Adipocyte (in vitro differentiated cells): Measurements from ENCODE around the gene SLCO2A1.

Experiments
- DNase-seq: peaks from one replicate; pipeline ENCODE4 v3.0.0-alpha.2; 2015; ENCODE audit warnings: low read depth
- H3K27me3 ChIP-seq: replicated peaks from 2 replicates; pipeline ENCODE4 v1.7.0; 2013; ENCODE audit warnings: mild to moderate bottlenecking, low read length, moderate library complexity; ENCODE audit not compliant: control insufficient read depth, insufficient read depth
- H3K36me3 ChIP-seq: 2 replicates; pipeline ENCODE4 v1.7.0; 2013; ENCODE audit warnings: low read length, mild to moderate bottlenecking, moderate library complexity; ENCODE audit not compliant: control insufficient read depth, insufficient read depth, severe bottlenecking
- H3K4me1 ChIP-seq: 2 replicates; pipeline ENCODE4 v1.7.0; 2013; ENCODE audit warnings: mild to moderate bottlenecking, low read length, moderate library complexity; ENCODE audit not compliant: control insufficient read depth, insufficient read depth
- H3K4me3 ChIP-seq: 2 replicates; pipeline ENCODE4 v1.7.0; 2013; ENCODE audit warnings: mild to moderate bottlenecking, low read length, moderate library complexity
- H3K9ac ChIP-seq: 2 replicates; pipeline ENCODE4 v1.7.0; 2013; ENCODE audit warnings: mild to moderate bottlenecking, low read length, moderate library complexity
- H3K9me3 ChIP-seq: 2 replicates; pipeline ENCODE4 v1.7.0; 2013; ENCODE audit warnings: mild to moderate bottlenecking, low read length, moderate library complexity; ENCODE audit not compliant: control insufficient read depth

The SLCO2A1 gene

DNA sequence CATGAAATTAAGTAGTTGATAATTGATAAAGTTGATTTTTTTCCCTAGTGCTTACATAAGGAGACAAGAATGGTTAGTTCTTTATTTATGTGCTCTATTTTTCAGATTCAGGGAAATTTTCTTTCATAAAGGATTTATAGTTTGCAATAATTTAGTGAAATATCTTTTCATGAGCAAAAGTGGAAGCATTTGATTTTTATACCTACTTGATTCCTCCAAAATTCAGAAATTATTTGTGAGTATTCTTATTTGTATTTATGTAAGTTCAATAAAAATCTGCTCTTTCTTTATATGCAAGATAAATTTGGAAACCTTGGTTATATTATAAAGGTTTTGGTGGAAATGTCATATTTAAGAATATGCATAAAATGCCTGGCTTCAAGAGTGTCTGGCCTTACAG lies 14.7 kb upstream of the SLCO2A1 start:
- Histone ChIP-seq H3K9me3 (peaks cover 25% of the 10 kb centered on the region), H3K9ac (no peak overlapping the region), H3K4me1 (peaks cover 4% of the 10 kb centered on the region), H3K4me3 (no peak overlapping the region), H3K27me3 (no peaks in the 10 kb centered on the region), H3K36me3 (no peaks in the 10 kb centered on the region)
- no peak for DNase-seq

DNA sequence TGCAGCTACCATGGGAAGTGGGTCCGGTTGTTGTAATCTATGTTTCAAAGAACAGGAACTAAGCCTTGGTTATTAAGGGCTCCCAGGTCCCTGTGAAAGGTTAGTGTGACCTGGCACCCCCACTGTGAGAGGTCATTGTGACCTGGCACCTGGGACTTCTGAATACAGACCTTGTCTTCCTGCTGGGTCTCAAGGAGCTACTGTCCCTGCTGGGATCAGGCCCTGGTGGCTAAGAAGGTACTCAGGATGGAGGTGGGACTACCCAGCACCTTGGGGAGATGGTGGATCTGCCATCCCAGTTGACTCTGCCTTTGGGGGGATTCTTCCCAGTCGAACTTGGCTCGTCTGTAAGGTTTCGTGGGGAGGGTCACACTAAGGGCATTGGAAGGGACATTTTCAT lies 10.3 kb upstream of the SLCO2A1 start:
- Histone ChIP-seq H3K36me3 (no peaks in the 10 kb centered on the region), H3K9me3 (peaks cover 20% of the 10 kb centered on the region)
- DNase-seq, result no peak

DNA sequence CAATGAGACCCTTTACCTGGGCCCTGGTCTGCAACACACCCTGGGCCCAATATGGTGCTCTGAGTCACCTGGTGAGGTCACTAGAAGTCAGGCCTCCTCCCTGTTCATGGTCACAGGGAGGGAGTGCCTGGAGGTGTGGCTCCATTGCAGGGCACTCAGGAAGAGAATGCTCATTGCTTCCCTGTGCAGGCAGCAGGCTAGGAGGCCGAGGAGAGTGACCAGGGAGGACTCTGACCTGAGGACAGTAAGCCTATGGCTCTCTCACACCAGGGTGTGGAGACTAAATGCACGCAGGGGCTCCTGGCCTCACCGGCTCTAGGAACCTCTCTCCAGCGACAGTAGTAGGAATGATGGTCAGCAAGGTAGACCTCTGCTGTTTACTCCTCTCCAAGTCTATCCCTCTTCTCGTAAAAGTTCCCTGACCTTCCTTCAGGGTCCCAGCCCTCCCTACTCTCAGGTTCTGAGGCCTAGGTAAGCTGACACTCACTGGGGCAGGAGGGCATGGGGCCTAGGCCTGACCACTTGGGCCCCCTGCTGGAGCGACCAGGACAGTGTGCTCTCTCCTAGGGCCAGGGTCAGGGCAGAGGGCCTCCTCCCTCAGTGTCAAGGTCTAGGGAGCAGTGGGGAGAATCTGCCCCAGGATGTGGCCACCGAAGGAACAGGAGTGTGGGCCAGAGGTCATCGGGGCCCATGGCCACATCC lies 9.6 kb upstream of the SLCO2A1 start:
- H3K4me3 ChIP-seq, result no peak overlapping the region
- H3K9me3 ChIP-seq, result peaks cover 14% of the 10 kb centered on the region
- no peak for DNase-seq

More for the DNA sequence above, 10.3 kb upstream of the SLCO2A1 start:
- Histone ChIP-seq H3K4me3 (no peak overlapping the region), H3K4me1 (peaks cover 4% of the 10 kb centered on the region), H3K9ac (no peak overlapping the region), H3K27me3 (no peaks in the 10 kb centered on the region)

DNA sequence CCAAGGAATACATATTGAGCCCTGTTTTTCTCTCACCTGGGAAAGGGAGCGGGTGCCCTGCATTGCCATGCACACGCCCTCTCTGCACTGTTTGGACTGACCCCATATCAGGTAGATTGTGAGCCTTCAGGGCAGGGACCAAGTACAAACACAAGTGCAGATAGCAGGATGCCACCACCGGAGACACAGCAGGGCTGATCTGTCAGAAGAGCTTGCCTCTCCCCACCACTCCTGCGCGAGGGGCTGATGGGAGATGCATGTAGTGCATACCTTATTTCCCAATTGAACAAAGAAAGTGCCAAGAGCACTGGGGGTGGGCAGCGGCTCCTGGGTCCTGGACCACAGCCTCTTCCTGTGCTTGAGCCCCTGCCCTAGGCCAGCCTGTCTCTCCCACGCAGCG lies 9.0 kb upstream of the SLCO2A1 start:
- H3K9ac ChIP-seq, result no peak overlapping the region
- DNase-seq, result no peak
- no peak overlapping the region for H3K4me3 ChIP-seq
- peaks cover 8% of the 10 kb centered on the region for H3K9me3 ChIP-seq
- no peaks in the 10 kb centered on the region for H3K27me3 ChIP-seq
- H3K36me3 ChIP-seq, result no peaks in the 10 kb centered on the region
- H3K4me1 ChIP-seq, result peaks cover 4% of the 10 kb centered on the region

More for the DNA sequence above, 9.6 kb upstream of the SLCO2A1 start:
- Histone ChIP-seq H3K9ac (no peak overlapping the region), H3K4me1 (peaks cover 4% of the 10 kb centered on the region), H3K36me3 (no peaks in the 10 kb centered on the region), H3K27me3 (no peaks in the 10 kb centered on the region)

DNA sequence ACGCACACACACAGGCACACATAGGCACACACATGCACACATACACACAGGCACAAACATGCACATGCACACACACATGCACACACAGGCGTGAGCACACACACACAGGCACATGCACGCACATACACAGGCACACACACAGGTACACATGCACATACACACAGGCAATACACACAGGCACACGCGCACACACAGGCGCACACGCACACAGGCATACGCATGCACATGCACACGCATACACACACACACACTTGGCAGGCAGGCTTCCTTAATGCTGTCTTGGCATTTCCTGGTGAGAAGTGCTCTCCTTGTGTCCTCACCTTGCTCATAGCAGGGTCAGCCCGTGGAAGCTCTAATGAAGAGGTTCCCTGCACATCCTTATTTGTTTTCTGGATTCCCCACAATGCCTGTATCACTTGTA lies 8.4 kb upstream of the SLCO2A1 start:
- H3K9ac ChIP-seq, result no peak overlapping the region
- H3K4me1 ChIP-seq, result peaks cover 4% of the 10 kb centered on the region
- H3K27me3 ChIP-seq, result no peaks in the 10 kb centered on the region
- no peaks in the 10 kb centered on the region for H3K36me3 ChIP-seq
- no peak overlapping the region for H3K4me3 ChIP-seq
- H3K9me3 ChIP-seq, result peaks cover 7% of the 10 kb centered on the region
- DNase-seq, result no peak

DNA sequence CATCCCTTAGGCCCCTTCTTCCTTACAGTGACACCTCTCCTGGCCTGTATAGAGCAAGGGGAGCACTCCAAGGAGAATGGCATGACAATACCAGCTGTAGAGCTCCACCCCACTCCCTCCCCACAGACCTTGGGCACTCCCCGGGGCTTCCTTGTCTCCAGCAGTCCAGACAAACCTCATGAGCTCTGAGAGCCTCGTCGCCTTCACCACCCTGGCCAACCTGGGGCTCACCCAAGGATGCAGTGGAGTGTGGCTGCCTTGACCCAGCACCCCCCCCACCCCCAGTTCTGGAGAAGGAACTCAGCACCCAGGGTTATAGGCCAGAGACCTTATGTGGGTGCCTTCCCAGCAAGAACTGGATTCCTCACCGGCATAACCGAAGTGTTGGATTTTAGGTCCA lies 7.4 kb upstream of the SLCO2A1 start:
- H3K9me3 ChIP-seq, result peaks cover under 1% of the 10 kb centered on the region
- no peak overlapping the region for H3K9ac ChIP-seq
- H3K36me3 ChIP-seq, result no peaks in the 10 kb centered on the region
- no peak overlapping the region for H3K4me3 ChIP-seq
- H3K4me1 ChIP-seq, result peaks cover 4% of the 10 kb centered on the region
- no peaks in the 10 kb centered on the region for H3K27me3 ChIP-seq
- DNase-seq, result no peak

DNA sequence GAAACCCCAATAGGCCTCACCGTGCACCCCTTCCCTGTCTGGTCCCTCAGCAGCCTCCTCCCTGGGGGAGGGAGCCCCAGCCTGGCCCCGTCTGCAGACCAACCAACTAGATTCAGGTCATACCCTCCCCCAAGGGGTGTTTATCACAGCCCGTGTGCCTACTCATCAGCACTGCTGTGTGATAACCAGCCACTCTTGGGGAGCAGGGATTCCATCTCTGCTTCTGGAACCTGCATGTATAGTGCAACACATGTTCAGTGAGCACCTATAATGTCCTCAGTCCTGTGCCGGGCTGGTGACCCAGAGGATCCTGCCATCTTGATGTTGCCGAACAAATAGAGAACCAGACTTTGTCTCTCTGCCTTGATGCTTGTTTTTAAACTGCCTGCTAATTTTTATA lies 6.6 kb upstream of the SLCO2A1 start:
- no peak overlapping the region for H3K4me3 ChIP-seq
- no peaks in the 10 kb centered on the region for H3K27me3 ChIP-seq
- H3K9me3 ChIP-seq, result no peaks in the 10 kb centered on the region
- no peak overlapping the region for H3K9ac ChIP-seq
- peaks cover 4% of the 10 kb centered on the region for H3K4me1 ChIP-seq
- no peak for DNase-seq
- H3K36me3 ChIP-seq, result no peaks in the 10 kb centered on the region

DNA sequence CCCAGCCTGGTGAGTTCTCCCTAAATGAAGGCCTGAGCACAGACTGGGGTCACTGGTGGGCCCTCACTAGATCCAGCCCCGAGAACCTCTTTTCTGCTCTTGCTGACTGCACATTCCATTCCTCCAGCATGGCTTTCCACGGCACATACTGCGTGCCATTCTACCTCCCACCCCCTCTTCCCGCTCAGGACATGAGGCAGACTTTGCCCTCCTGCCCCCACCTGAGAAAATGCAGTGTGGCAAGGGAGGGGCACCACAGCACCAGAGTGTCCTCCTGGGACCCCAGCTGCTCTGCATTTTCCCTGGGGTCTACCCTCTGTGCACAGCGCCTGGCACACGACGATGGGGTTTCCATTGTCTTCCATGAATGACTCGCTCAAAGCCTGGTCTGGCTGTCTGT lies 6.1 kb upstream of the SLCO2A1 start:
- no peaks in the 10 kb centered on the region for H3K36me3 ChIP-seq
- no peak for DNase-seq
- H3K9ac ChIP-seq, result no peak overlapping the region
- H3K4me3 ChIP-seq, result no peak overlapping the region
- no peaks in the 10 kb centered on the region for H3K27me3 ChIP-seq
- H3K4me1 ChIP-seq, result peaks cover 4% of the 10 kb centered on the region
- no peaks in the 10 kb centered on the region for H3K9me3 ChIP-seq

DNA sequence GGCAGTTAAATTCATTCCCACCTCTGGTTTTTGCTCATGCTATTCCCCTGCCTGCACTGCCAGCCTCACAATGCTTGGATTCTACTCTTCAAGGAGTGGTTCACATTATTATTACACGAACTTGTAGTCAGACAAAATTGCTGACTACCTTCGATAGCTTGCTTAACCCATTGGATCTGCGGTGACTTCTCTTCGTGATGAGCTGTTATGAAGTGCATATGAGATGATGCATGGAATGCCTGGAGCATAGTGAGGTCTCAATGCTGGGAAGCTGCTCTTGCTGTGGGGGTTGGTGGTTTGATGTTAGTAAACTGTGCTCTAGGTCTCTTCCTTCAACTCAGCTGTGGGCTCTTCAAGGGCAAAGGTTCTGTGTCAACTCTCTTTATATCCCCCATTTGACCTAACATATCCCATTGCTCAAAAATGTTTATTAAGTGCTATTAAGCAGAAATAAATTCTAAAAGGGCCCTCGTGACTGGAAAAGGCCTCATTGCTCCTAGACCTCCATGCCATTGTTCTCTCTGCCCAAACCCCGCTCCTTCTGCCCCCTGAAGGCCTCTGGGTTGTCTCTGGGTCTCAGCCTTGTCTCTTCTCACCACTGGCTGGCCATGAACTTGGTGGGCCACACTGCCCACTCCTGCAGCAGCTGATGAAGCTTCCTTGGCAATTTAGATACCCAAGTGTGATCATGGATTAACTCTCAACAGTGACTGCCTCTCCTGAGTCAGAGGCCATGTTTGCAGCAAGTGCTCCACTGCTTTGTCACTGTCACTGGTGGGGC lies 4.5 kb upstream of the SLCO2A1 start:
- H3K36me3 ChIP-seq, result no peaks in the 10 kb centered on the region
- H3K4me3 ChIP-seq, result no peak overlapping the region
- DNase-seq, result no peak
- H3K9ac ChIP-seq, result no peak overlapping the region
- no peaks in the 10 kb centered on the region for H3K27me3 ChIP-seq
- H3K4me1 ChIP-seq, result no peaks in the 10 kb centered on the region
- no peaks in the 10 kb centered on the region for H3K9me3 ChIP-seq

DNA sequence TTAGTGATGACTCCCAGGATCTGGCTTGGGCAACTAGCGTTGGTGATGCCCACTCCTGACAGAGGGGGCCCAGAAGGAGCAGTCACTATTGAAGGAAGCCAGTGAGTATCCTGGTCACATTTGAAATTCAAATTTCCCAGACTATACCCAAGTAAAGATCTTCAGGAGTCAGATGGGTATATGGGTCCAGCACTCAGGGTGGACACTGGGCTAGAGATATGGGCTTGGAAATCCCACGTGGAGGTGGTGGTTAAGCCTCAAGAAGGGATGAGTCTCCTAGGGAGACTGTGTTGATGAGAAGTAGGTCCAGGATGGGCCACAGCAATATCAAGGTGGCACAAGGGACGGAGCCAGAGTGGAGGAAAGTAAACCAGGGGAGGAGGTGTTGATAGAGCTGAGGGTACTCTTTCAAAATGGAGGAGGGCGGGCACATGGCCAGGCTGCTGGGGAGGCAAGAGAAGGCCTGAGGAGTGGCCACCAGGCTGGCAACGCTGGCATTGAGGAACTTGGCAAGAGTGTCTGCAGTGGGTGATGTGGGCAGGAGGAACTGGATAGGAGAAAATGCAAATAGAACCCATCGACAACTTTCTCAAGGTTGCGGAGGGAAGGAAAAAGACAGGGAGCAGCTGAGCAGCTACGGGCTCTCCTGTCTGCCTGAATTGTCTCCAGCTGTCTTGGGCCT lies 3.7 kb upstream of the SLCO2A1 start:
- Histone ChIP-seq H3K4me3 (no peak overlapping the region), H3K9me3 (no peaks in the 10 kb centered on the region), H3K27me3 (peaks cover 7% of the 10 kb centered on the region), H3K9ac (no peak overlapping the region), H3K36me3 (no peaks in the 10 kb centered on the region), H3K4me1 (no peaks in the 10 kb centered on the region)
- no peak for DNase-seq

DNA sequence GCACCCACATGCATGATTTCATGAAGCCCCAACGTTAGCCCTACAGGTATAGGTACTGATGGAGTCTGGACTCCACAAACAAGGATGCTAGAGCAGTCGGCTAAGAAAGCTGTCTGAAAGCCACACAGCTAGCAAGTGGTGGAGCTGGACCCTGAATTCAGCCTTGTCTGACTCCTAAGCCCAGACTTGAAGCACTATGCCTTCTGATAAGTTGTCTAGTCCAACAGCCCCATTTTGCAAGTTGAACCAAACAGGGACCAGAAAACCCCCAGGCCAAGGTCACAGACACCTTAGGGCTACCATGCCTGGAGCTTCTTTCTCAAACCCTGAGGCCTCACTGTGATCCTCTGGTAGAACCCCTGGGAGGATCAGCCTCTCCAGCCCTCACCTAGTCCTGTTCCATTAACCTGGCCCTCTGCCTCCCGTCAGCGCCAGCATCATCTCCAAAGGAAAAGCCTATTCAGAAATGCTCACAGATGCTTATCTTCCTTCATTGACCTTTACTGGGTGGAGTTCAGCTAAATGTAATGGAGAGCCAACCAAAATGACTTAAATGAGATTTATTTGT lies 1.7 kb upstream of the SLCO2A1 start:
- no peaks in the 10 kb centered on the region for H3K36me3 ChIP-seq
- no peak overlapping the region for H3K4me3 ChIP-seq
- H3K9ac ChIP-seq, result no peak overlapping the region
- no peak for DNase-seq
- H3K4me1 ChIP-seq, result no peaks in the 10 kb centered on the region
- H3K27me3 ChIP-seq, result peaks cover 7% of the 10 kb centered on the region
- no peaks in the 10 kb centered on the region for H3K9me3 ChIP-seq
